Globus pallidus (tissue), 1 donor: Measurements from ENCODE around the gene VWA7.

Experiments used
- DNase-seq: peaks from one replicate; pipeline ENCODE4 v3.0.0-alpha.2; 2015; ENCODE audit warnings: low spot score

The VWA7 gene

DNA sequence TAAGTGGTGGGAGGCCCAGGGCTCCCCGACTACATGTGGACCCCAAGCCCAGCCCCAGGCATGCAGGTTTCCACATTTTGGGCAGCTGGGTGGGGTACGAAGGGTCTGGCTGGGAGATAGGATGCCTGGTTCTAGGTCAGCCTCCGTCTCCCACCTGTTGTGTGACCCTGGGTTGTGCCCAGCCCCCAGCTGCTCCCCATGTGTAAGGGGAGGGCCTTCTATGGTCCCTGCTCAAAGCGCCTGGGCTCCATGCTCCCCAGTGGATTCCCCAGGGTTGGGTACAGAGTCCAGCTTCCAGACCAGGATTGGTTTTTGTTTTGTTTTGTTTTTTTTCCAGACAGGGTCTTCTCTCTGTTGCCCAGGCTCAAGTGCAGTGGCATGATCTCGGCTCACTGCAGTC, 1.1 kb upstream of the VWA7 start:
- DNase-seq: no peak

- DNase-seq: no peak
Observed at GRCh38 chr6:31777667-31778050, 531 bp upstream of the VWA7 start.

DNA sequence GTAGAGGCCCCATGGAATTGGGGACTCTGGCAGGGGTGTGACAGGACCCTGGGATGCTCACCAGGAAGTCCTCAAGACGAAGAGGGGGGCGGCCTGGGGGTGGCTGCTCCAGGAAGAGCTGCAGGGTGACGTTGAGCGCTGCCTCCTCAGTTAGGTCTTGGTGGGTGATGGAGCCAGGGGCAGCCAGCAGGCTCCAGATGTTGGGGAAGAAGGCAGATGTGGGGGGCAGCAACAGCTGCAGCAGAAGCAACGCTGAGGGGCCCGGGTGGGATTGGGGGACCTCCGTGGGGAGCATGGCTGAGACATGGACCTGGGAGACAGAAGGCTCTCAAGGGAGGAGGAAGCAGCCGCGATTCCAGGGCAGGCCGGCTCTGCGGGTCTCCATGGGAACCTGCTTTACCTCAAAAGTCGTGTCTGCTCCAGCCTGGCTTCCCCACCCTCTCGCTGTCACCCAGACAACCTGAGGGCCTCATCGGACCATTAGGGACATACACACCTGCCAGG, 591 bp downstream of the VWA7 start:
- no peak for DNase-seq

DNA sequence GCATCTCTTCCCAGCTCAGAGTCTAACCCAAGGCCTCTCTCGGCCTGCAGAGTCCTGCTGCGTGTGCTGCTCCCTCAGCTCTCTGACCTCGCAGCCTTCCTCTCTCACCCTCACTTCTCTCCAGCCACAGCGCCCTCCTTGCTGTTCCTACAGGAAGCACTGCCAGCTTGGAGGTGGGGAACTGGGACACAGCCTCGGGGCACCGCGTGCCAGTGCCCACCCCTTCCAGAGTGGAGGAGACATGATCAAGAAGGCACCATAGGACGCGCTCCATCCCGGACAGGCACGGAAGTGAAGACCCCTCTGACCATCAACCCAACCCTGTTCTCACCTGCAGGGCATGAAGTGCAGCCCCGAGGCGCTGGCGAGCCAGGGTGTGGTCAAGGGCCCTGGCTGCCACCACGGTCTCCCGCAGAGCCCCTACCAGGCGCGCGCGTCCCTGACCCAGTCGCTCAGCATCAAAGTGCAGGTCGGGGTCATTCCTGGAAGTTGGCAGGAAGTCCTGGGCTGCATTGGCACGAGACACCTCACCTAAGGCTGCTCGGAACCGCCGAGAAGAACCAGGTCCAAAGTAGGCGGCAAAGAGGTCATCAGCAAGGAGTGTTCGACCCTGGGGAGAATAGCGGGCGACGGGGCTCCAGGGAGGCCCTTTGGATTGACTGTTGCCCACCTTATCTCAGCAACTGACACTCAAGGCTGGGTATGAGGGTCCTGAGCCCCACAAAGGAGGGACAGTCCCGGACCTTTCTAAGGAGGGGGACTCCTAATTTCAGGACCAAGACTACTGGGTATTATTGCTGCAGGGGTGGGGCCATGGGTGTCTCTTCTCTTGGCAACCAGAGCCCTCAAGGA, 1.3 kb downstream of the VWA7 start:
- DNase-seq: no peak

DNA sequence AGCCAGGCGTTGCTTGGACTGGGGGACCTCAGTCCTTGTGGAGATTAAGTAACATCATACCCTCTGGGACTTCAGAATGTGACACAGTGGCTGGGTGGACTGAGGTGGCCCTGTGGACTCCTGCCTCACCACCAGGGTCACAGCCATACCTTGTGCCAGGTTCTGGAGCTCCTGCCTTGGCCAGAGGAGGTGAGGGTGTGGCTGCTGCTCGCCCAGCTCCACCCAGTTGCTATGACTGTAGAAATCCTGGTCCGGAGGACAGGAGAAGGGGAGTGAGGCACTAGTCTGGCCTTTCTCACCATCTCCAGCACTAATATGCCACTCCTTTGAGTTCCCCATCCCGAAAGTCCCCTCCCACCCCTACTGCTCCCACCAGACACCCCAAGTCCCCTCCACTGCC, 1.9 kb downstream of the VWA7 start:
- DNase-seq: no peak

DNA sequence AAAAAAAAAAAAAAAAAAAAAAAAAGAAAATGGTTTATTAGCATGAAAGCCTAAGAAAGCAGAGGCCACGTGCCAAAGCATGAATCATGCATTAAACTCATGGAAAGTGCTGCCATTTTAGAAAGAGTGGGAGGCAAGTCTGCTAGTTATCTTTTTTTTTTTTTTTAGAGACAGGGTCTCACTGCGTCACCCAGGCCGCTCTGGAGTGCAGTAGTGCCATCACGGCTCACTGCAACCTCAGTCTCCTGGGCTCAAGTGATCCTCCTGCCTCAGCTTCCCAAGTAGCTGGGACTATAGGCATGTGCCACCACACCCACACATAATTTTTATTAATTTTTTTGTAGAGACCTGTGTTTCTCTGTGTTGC, 5.2 kb downstream of the VWA7 start:
- no peak for DNase-seq

GRCh38 chr6:31770860-31771259, 6.3 kb downstream of the VWA7 start:
- DNase-seq: no peak

DNA sequence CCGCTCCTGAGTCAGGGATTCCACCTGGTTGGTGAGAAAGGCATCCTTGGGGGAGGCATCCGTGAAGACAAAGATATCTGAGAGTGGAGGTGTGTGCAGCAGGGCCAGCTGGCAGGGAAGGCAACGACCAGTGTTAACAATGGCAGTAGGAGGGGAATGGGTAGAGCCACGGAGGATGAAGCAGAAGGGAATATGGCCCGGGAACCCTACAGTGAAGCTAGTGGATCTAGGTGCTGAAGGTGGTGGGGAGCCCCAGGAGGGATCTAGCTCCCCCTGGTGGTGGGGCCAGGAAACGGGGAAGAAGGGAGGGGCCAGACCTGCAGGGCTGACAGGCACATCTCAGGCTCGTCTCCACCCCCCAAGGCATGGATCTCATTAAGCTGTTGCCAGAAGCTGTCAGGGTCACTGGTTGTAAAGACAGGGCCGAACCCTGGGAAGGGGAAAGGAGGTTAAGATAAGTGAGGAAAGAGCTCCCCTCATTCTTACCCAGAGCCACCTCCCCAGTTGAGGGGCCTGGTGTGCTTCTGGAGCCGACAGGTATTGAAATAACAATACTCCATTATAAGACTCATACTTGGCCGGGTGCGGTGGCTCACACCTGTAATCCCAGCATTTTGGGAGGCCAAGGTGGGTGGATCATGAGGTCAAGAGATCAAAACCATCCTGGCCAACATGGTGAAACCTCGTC, 7.3 kb downstream of the VWA7 start:
- DNase-seq: no peak

GRCh38 chr6:31768363-31769257, 8.5 kb downstream of the VWA7 start:
- peak; percentile 34 for DNase-seq

DNA sequence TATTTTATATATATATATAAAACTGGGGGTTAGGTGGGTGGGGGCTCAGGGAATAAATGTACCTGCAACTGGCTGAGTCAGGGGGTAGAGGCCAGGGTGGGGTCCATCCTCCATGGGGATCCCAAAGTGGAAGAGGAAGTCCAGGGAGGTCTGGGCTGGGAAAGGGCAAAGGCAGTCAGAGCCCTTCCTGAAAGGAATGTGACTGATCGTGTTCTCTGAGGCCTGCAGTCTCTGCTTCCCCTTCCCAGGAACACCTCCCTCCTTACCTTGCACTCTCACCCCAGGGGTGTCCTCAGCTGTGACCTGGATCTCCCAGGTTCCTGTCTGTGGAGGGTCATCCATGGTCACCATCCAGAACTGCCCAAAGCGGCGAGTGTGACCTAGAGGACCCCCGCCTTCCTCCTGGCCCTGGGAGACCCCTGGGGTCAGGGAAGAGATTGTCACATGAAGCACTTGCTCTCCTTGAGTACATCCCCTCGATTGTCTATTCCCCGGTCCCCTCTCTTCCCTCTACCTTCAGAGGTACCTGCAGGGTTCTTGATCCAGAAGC, 10.0 kb downstream of the VWA7 start:
- no peak for DNase-seq

DNA sequence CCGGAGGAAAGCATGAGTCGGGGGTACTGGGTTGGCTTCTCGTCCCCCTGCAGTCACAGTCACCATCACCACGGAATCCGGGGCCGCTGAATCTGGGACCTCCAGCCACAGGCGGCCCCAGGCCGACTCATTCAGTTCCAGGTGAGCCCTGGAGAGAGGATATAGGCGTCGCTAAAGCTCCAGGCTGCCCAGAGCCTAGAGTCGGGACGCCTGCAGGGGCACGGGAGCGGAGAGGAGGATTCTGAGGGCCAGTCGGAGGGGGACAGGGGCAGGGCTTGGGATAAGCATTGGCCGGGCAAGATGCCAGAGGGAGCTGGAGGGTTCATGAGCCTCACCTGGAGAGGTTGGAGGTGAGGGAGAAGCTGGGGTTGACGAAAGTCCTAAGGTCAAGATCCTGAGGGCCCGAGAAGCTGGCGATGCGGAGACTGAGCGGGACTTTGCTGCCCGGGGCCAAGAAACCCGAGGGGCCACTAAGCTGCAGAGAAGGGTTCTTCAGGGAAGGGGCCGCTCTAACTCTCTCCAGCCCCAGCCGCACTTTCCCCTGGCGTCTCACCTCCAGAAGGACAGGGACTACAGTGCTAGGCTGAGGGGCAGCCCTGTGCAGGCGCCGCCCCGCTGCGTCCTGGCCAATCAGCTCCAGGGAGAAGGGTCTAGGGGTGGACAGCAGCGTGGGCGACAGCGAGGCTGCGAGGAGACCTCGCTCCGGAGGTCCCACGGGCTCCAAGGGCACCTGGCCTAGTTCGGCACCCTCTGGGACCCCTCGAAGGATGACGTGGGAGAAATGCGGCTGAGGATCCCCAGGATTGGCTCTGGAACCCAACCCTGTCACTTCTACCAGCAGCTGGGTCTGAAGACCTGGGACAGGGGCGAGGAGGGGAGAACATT, 11.0 kb downstream of the VWA7 start:
- no peak for DNase-seq

GRCh38 chr6:31765559-31765909, 11.6 kb downstream of the VWA7 start:
- no peak for DNase-seq

- DNase-seq: no peak
Observed at GRCh38 chr6:31764198-31764597, 12.9 kb downstream of the VWA7 start.

DNA sequence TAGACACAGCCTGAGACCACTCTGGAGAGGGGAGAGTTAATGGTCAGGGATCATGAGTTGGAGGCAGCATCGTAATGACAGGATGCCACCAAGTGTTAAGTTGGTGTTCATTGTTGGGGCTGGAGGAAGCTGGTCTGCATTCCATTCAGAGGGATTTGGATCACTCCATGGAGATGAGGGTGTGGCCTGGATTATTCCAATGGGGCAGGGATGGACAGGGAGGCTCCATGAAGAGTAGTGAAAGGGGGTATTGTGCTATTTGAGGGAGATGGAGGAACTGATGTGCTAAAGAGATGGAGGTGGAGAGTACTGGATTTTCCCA, 13.5 kb downstream of the VWA7 start:
- no peak for DNase-seq

DNA sequence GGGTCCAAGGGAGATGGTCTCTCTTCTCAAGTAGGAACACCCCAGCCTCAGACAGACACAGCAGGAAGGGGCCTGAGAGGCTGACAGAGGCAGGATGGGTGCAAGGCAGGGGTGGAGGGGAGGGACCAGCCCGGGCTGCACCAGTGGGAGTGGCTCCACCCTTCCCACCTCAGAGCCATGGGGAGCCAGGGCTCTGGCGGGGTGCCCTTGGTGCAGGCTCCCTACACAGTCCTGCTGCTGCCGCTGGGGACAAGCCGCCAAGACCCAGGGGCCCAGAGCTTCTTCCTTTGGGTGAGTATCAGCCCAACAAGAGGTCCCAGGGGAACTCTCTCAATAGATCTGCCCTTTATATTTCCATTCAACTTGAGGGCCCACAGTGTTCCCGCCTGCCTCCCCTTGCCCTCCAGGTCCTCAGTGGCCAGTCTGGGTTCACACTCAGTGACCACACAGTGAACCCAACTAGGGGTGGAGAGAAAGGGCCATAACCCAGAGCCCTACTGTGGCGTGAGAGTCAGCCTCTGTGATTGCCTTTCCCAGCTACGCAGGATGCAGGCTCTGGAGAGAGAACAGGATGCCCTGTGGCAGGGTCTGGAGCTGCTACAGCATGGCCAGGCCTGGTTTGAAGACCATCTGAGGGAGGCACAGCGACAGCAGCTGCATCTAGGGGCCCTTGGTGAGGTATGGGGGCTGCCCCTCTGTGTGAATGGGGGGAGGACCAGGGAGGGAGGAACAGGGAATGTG, 14.1 kb downstream of the VWA7 start:
- no peak for DNase-seq

GRCh38 chr6:31762356-31762755, 14.8 kb downstream of the VWA7 start, which contains the start of gene SAPCD1:
Gene SAPCD1, plus strand, starts transcription at chr6:31762656. Its CDS starts 399 bp downstream, at chr6:31763055.
- no peak for DNase-seq

DNA sequence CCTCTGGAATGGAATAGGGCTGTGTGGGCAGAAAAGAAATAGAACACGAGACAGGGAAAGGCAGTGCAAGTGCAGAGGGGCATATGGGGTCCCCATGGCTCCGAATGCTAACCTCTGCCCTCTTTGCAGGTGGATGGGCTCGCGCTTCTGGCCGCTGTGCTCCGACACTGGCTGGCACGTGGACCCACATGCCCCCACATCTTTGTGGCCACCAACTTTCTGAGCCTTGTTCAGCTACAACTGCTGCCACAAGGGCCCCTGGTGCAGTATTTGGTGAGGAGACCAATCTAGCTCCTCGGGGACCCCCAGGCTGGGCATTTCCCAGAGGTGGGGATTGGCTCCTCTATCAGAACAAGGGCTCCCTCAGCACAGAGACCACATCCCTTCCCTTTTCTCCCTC, 15.8 kb downstream of the VWA7 start:
- no peak for DNase-seq

GRCh38 chr6:31760790-31761189, 16.3 kb downstream of the VWA7 start:
- no peak for DNase-seq

- DNase-seq: no peak
Observed at GRCh38 chr6:31758281-31758680, 18.8 kb downstream of the VWA7 start.

GRCh38 chr6:31752739-31753319, 24.3 kb downstream of the VWA7 start:
- no peak for DNase-seq
